Mammary epithelial cell (primary cell): ENCODE measurements around the gene UBE2K.

ENCODE experiments used
- EZH2 ChIP-seq: IDR thresholded peaks from 2 replicates; pipeline ENCODE4 v1.6.1; 2012; ENCODE audit warnings: low read length, inconsistent platforms, borderline replicate concordance
- TF ChIP-seq, protein P1 (sequence below), 2 donors: IDR thresholded peaks in 1 of 2; conservative IDR thresholded peaks in 1 of 2; 2 replicates each; pipeline ENCODE4 v1.5.1; 2011 to 2012; ENCODE audit warnings: inconsistent platforms in 2 of 2, low read length in 2 of 2, mild to moderate bottlenecking in 2 of 2, control low read depth in 1 of 2, low read depth in 1 of 2; ENCODE audit not compliant: insufficient read depth in 1 of 2; ENCODE audit errors: extremely low read depth in 1 of 2

- TF ChIP-seq, protein P1, sequence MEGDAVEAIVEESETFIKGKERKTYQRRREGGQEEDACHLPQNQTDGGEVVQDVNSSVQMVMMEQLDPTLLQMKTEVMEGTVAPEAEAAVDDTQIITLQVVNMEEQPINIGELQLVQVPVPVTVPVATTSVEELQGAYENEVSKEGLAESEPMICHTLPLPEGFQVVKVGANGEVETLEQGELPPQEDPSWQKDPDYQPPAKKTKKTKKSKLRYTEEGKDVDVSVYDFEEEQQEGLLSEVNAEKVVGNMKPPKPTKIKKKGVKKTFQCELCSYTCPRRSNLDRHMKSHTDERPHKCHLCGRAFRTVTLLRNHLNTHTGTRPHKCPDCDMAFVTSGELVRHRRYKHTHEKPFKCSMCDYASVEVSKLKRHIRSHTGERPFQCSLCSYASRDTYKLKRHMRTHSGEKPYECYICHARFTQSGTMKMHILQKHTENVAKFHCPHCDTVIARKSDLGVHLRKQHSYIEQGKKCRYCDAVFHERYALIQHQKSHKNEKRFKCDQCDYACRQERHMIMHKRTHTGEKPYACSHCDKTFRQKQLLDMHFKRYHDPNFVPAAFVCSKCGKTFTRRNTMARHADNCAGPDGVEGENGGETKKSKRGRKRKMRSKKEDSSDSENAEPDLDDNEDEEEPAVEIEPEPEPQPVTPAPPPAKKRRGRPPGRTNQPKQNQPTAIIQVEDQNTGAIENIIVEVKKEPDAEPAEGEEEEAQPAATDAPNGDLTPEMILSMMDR (conservative IDR thresholded peaks at IDR 0.05 in 1 of 2, IDR thresholded peaks at IDR 0.05 in 1 of 2; ENCODE audit: extremely low read depth in 1 of 2, insufficient read depth in 1 of 2, low read depth in 1 of 2, low read length in 2 of 2) = no peak
- no peak for TF ChIP-seq EZH2
Observed at GRCh38 chr4:39706741-39707511, 9.0 kb downstream of the UBE2K start.
